ENCODE measurements around the gene ACTL8. TPM values are rescaled to one million over a fixed set of nuclear protein-coding genes. Genes with fewer than 3 reads are reported as not detected.

ACTL8 gene
- total RNA-seq, 2 experiments from 2014 or later = not detected

DNA sequence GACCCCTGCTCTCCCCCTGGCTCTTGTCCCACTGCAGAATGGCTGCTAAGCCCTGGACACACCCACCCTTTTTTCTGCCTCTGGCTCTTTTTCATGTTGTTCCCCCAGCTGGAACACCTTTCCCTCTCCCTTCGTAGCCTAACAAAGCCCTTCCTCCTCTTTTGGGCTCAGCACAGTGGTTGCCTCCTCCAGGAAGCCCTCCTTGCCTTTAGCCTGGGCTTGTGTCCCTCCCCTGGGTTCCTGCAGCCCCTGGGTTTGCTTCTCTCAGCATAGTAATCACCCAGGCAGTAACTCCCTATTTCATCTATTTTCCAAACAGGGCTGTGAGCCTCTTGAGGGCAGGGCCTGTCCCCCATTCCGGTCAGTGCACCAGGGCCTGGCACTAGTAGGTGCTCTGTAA lies 19.8 kb upstream of the ACTL8 start:
- H3K27me3 ChIP-seq (ENCODE audit: control insufficient read depth in 1 of 2, insufficient read depth in 2 of 2, low read length in 2 of 2) = no peaks in the 10 kb centered on the region
- H3K9me3 ChIP-seq (ENCODE audit: control insufficient read depth in 1 of 2, insufficient read depth in 1 of 2, low read length in 2 of 2) = peaks cover 0 to 6% of the 10 kb centered on the region in 2 experiments
- H3K4me1 ChIP-seq (ENCODE audit: insufficient read depth, low read length) = no peaks in the 10 kb centered on the region
- TF ChIP-seq, protein P1, sequence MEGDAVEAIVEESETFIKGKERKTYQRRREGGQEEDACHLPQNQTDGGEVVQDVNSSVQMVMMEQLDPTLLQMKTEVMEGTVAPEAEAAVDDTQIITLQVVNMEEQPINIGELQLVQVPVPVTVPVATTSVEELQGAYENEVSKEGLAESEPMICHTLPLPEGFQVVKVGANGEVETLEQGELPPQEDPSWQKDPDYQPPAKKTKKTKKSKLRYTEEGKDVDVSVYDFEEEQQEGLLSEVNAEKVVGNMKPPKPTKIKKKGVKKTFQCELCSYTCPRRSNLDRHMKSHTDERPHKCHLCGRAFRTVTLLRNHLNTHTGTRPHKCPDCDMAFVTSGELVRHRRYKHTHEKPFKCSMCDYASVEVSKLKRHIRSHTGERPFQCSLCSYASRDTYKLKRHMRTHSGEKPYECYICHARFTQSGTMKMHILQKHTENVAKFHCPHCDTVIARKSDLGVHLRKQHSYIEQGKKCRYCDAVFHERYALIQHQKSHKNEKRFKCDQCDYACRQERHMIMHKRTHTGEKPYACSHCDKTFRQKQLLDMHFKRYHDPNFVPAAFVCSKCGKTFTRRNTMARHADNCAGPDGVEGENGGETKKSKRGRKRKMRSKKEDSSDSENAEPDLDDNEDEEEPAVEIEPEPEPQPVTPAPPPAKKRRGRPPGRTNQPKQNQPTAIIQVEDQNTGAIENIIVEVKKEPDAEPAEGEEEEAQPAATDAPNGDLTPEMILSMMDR (IDR thresholded peaks at IDR 0.05) = no peak
- no peak for DNase-seq
- H3K9me3 Mint-ChIP-seq = no peaks in the 10 kb centered on the region
- no peak overlapping the region for H3K27ac Mint-ChIP-seq
- H3K27me3 Mint-ChIP-seq = peaks cover 2% of the 10 kb centered on the region
- no peak overlapping the region for H3K4me3 ChIP-seq (ENCODE audit: low read length)
- ChIA-PET CTCF (no interaction called here), POLR2A (no interaction called here)
- H3K4me1 Mint-ChIP-seq (ENCODE audit: low read depth) = no peaks in the 10 kb centered on the region
- intact Hi-C loops (cut with DNase I, micrococcal nuclease) = no loop called here
- no peaks in the 10 kb centered on the region for H3K36me3 ChIP-seq (ENCODE audit: insufficient read depth, low read length)
- no peak overlapping the region for H3K4me3 Mint-ChIP-seq
- no peak overlapping the region for H3K27ac ChIP-seq (ENCODE audit: low read depth in 1 of 2, low read length in 2 of 2)
- ATAC-seq (ENCODE audit: poor library complexity) = no peak
- H3K36me3 Mint-ChIP-seq (ENCODE audit: low read depth) = no peaks in the 10 kb centered on the region

DNA sequence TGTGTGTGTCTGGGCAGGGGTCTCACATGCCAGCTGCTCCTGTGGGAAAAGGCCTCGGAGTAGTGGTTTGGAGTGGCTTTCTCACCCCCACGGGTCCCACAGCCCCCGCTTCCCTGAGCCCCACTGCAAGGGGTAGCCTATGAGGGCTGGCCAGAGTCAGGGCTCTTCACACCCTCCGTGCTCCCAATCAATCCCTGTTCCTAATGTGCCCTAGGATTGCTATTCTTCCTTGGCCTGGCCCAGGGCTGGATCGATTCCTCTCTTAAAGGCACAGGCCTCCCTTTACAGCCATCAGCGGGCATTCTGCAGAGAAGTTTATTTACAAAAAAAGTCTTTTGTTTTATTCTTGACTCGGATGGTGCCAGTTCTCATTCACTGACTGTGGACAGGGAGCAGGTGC lies 19.3 kb upstream of the ACTL8 start:
- peaks cover 6% of the 10 kb centered on the region for H3K27me3 Mint-ChIP-seq
- no peaks in the 10 kb centered on the region for H3K36me3 ChIP-seq (ENCODE audit: insufficient read depth, low read length)
- CTCF ChIA-PET = no interaction called here
- ATAC-seq (ENCODE audit: poor library complexity) (no peak), DNase-seq (no peak)
- H3K9me3 Mint-ChIP-seq = no peaks in the 10 kb centered on the region
- H3K4me3 ChIP-seq (ENCODE audit: low read length) = no peak overlapping the region
- H3K27ac Mint-ChIP-seq = no peak overlapping the region
- no peaks in the 10 kb centered on the region for H3K36me3 Mint-ChIP-seq (ENCODE audit: low read depth)
- H3K4me1 ChIP-seq (ENCODE audit: insufficient read depth, low read length) = no peaks in the 10 kb centered on the region
- intact Hi-C loops (cut with DNase I, micrococcal nuclease) = no loop called here
- H3K27ac ChIP-seq (ENCODE audit: low read depth in 1 of 2, low read length in 2 of 2) = no peak overlapping the region
- H3K4me1 Mint-ChIP-seq (ENCODE audit: low read depth) = no peaks in the 10 kb centered on the region
- POLR2A ChIA-PET = no interaction called here
- peaks cover 0 to 6% of the 10 kb centered on the region in 2 experiments for H3K9me3 ChIP-seq (ENCODE audit: control insufficient read depth in 1 of 2, insufficient read depth in 1 of 2, low read length in 2 of 2)
- TF ChIP-seq, protein P1 (IDR thresholded peaks at IDR 0.05) = no peak
- no peak overlapping the region for H3K4me3 Mint-ChIP-seq
- H3K27me3 ChIP-seq (ENCODE audit: control insufficient read depth in 1 of 2, insufficient read depth in 2 of 2, low read length in 2 of 2) = no peaks in the 10 kb centered on the region

DNA sequence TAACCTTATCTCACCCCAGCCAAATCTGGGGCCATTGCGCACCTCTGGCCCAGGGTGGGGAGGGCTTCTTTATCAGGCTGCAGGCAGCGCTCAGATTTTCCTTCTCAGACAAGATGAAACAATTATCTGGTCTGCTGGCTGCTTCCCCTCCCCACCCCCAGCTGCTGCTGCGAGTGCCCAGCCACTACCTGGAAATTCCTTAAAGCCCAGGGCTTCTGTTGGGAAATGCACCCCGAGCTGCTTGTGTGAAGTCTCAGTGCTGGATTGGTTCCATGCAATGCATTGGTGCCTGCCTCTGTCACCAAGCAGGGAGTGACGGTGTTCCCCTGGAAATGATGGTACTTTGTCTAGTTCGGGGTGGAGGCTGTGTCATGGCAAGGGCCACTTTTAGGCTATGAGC lies 18.5 kb upstream of the ACTL8 start:
- Histone ChIP-seq H3K4me3 (ENCODE audit: low read length) (no peak overlapping the region), H3K27ac (ENCODE audit: low read depth in 1 of 2, low read length in 2 of 2) (no peak overlapping the region), H3K36me3 (ENCODE audit: insufficient read depth, low read length) (no peaks in the 10 kb centered on the region), H3K27me3 (ENCODE audit: control insufficient read depth in 1 of 2, insufficient read depth in 2 of 2, low read length in 2 of 2) (peaks cover 0 to under 1% of the 10 kb centered on the region in 2 experiments), H3K4me1 (ENCODE audit: insufficient read depth, low read length) (no peaks in the 10 kb centered on the region), H3K9me3 (ENCODE audit: control insufficient read depth in 1 of 2, insufficient read depth in 1 of 2, low read length in 2 of 2) (peaks cover 0 to 6% of the 10 kb centered on the region in 2 experiments)
- TF ChIP-seq, protein P1 (IDR thresholded peaks at IDR 0.05) = no peak
- Mint-ChIP-seq H3K27me3 (peaks cover 10% of the 10 kb centered on the region), H3K27ac (no peak overlapping the region), H3K9me3 (no peaks in the 10 kb centered on the region), H3K36me3 (ENCODE audit: low read depth) (no peaks in the 10 kb centered on the region), H3K4me3 (no peak overlapping the region), H3K4me1 (ENCODE audit: low read depth) (no peaks in the 10 kb centered on the region)
- intact Hi-C loops (cut with DNase I, micrococcal nuclease) = no loop called here
- DNase-seq = no peak
- ATAC-seq (ENCODE audit: poor library complexity) = no peak
- POLR2A ChIA-PET = no interaction called here
- CTCF ChIA-PET = no interaction called here
